HEK293T (cell line): ENCODE data around the gene SPATA6L.

Source experiments
- ARNT ChIP-seq: fragments of 450-650 bp; IDR thresholded peaks from 2 replicates; pipeline ENCODE4 v1.6.1; 2017; ENCODE audit warnings: mild to moderate bottlenecking
- ELF4 ChIP-seq: fragments of 450-650 bp; IDR thresholded peaks from 2 replicates; pipeline ENCODE4 v1.6.1; 2017; ENCODE audit warnings: antibody characterized with exemption
- FOXK2 ChIP-seq: fragments of 450-650 bp; IDR thresholded peaks from 2 replicates; pipeline ENCODE4 v1.6.1; 2016; ENCODE audit warnings: mild to moderate bottlenecking
- HDGF ChIP-seq: fragments of 450-650 bp; IDR thresholded peaks from 2 replicates; pipeline ENCODE4 v1.6.1; 2017; ENCODE audit warnings: antibody characterized with exemption, borderline replicate concordance
- L3MBTL2 ChIP-seq: fragments of 450-650 bp; conservative IDR thresholded peaks from 2 replicates; pipeline ENCODE4 v1.6.1; 2016; ENCODE audit warnings: mild to moderate bottlenecking
- SP1 ChIP-seq: fragments of 450-650 bp; IDR thresholded peaks from 2 replicates; pipeline ENCODE4 v1.6.1; 2017
- SUZ12 ChIP-seq: fragments of 450-650 bp; IDR thresholded peaks from 2 replicates; pipeline ENCODE4 v1.6.1; 2016; ENCODE audit warnings: mild to moderate bottlenecking
- TARDBP ChIP-seq: fragments of 450-650 bp; IDR thresholded peaks from 2 replicates; pipeline ENCODE4 v1.6.1; 2016

- no peak for TF ChIP-seq SP1
- no peak for TF ChIP-seq TARDBP
- no peak for TF ChIP-seq ARNT
- no peak for TF ChIP-seq FOXK2
- TF ChIP-seq SUZ12, result no peak
- no peak for TF ChIP-seq HDGF
- no peak for TF ChIP-seq ELF4
- no peak for TF ChIP-seq L3MBTL2
Observed at GRCh38 chr9:4583001-4583400, 83.3 kb downstream of the SPATA6L start.
